NCI-H2029 (cell line): ENCODE measurements around the gene DDX17.
"Not testable (repeated sequence)": the region's sequence is repeated elsewhere in the genome, so short reads cannot be mapped to it uniquely, and the experiment has no call there.

Source experiments
- DNase-seq: peaks from one replicate; lab custom pipeline; 2025; lab: John Stamatoyannopoulos, UW

DDX17 gene

DNA sequence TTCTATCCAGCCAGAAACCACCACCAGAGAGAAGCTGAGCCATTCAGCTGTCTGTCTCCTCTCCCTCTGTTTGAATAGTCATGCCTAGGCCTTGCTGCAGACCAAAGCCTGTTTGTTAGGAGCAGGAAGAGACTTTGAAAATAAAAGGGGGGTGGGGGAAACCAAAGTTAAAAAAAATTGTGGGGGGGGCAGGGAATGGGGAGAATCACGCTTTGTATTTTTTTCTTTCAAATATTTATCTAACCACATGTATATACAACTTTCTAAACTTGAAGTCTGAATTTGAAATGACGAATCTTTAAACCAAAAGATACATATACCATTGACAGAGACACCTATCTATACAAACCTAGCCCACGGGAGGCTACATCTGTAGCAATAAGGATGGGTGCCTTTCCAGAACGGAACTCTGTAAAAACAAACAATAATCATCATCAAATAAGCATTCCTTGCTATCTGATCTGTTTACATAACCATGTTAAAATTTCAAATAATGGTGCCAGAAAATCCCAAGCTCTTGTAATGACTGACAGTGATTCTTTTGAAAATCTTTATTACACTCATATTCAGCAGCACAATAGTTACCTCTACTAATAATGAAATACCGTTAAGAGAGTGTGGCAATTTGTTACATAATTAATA, 14.3 kb downstream of the DDX17 start:
- DNase-seq = no peak

- no peak for DNase-seq
Measured at GRCh38 chr22:38490915-38491314, 15.2 kb downstream of the DDX17 start.

DNA sequence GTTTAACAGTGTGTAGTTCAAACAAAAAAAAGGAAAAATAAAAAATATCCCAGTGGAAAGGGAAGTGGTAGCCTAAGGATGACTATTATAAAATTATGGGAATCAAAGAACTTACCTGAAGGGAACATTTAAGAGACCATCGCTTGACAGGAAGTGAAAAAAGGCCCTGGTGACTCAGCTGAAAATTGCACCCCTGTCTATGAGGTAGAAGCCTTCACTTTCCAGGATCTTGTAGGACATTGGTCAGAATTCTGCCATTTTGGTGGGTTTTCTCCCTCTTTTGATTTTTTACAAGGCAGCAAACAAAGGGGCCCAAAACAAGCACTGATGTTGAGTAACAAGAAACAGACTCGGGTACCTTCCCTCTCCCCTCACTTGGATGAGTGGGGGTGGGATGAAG, 15.6 kb downstream of the DDX17 start:
- DNase-seq = no peak

- DNase-seq = no peak
Measured at GRCh38 chr22:38489561-38490145, 16.5 kb downstream of the DDX17 start.

DNA sequence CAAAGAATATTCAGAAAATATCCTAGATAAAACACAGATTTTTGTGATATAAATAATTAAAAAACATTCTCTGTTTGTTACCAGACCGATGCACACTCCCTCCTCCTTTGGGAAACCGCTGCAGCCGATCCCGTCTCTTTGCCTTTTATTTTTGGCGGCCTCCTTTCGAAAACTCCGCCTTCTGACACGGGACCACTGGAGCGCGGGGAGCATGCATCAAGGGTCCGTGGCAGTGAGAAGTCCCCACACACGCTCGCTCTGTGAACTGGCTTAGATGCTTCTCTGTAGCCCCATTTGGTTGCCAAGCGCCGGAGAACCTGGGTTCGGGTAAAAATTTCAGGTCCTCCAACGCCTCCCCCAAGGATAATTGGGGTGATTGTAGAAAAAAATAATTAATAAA, 17.0 kb downstream of the DDX17 start:
- DNase-seq = no peak

DNA sequence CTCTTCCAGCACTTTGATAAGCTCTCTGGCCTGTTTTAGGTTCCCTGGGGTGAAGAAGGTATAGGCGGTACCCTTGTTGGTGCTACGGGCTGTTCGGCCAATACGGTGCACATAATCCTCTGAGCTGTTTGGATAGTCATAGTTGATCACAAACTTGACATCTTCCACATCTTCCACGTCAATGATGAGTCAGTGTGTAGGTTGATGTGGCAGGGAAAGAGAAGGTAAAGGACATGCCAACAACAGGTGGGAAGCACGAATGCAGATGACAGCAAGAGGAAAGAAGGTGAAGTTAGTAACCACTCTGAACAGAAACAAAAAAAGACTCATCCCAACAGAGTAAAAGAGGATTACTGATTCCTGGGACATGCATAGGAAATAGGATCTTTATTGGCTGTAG, 18.2 kb downstream of the DDX17 start:
- DNase-seq = no peak

DNA sequence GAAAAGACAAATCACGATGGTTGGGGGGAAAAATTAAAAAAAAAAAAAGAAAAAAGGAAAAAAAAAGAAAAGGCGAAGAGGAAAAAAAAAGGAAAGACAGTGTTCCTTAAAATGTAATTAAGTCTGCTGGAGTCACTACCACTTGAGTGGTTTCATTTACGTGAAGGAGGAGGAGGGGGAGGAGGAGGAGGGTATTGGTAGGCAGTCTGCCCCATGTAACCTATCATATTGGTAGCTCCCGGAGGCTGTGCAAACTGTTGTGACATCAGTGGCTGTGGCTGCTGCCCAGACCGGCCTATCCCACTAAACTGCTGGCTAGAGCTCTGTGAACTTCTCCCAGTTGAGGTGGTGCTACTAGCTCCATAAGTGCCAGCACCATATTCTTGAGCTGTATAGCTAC, 20.3 kb downstream of the DDX17 start:
- no peak for DNase-seq

DNA sequence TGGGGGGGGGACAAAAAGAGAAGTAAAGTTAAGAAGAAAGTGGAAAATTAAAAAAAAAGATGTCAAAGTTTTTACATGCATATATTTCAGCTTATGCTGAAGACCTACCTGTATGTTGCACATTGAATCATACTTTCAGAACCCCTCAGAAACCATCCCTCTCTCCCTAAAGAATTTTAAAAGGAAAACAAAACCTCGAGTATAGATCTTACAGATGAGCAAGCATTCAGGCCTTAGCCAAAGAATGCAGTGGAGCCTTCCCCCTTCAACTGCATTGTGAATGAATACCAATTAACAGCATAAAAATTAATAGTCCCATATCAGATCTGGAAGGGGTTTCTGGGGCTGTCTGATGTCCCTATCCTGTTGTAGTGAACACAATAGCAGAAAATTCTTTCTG, 21.9 kb downstream of the DDX17 start:
- DNase-seq = no peak

- DNase-seq = no peak
Measured at GRCh38 chr22:38482662-38483308, 23.3 kb downstream of the DDX17 start.

- DNase-seq = no peak
Measured at GRCh38 chr22:38481871-38482332, 24.2 kb downstream of the DDX17 start.

DNA sequence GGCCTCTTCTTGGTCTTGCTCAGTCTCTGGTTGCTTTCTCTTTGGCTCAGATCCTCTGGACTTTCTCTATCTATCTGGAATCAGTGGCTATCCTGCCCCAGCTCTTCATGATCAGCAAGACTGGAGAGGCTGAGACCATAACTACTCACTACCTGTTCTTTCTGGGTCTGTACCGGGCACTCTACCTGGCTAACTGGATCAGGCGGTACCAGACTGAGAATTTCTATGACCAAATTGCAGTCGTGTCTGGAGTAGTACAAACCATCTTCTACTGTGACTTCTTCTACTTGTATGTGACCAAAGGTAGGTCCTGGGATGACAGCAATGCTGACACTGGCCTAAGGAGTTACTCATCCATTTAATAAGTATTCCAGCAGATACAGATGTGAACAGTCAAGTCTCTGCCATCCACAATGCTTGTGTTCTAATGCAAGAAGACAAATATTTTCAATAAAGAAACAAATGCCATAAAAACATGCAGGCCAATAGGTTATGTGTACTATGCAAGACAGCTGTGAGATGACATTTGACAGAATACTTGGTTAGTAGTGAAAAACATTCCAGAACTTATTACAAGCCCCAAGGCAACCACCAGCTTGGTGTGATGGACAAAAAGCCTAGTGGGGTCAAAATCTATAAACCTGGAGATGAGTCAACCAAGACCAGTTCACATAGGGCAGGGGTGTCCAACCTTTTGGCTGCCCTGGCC, 24.8 kb downstream of the DDX17 start:
- DNase-seq = no peak

DNA sequence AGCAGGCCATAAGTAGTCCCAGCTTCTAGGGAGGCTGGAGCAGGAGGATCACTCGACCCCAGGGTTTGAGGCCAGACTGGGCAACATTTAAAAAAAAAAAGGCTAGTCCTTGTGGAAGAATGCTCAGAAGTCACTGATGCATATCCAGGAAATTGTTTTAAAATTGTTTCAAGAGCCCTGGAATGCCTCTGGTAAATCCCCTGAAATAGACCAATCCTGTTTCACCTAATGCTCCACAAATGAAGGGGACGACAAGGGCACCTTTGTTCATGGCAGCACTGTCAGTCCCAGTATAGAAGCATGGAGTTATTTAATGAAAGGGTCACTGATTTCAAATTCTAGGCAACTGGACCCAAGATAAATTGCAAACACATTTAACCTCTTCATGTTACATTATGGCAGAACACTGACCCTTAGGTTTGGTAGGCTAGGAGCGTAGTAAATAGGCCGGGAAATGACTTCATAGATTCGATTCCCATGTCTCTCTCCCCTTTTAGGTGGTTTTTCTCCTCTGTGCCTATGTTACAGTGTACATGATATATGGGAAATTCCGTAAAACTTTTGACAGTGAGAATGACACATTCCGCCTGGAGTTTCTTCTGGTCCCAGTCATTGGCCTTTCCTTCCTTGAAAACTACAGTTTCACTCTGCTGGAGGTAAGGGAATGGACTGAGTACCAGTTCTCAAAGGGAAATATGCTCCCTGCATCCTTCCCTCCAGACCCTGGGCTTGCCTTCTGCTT, 26.8 kb downstream of the DDX17 start:
- DNase-seq = no peak

- DNase-seq = no peak
Measured at GRCh38 chr22:38477585-38477984, 28.5 kb downstream of the DDX17 start.

DNA sequence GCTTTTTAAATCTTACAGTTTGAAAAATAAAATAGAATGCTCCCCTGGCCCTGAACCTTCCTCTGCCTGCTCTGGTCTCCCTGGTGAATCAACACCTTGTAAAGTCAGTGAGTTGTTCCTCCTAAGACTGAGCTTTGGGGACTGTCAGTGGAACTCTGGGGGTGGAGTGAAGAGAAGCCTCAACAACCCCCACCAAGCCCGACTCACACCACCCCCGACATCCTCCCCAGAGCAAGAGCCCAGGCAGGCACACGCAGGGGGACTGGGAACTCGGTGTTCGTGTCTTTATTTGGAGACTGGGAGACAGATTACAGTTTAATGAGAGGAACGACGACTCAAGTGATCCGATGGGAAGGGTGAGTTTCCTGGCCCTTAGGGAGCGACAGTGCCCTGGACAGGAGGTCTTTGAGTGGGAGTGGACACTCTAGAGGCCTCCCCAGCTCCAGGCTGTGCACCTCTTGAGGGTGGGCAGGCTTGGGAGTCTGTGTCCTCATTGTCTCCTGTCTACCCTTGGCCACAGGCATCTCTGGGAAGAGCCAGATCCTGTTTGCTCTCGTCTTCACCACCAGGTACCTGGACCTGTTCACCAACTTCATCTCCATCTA, 32.0 kb downstream of the DDX17 start:
- no peak for DNase-seq

- DNase-seq = no peak
Measured at GRCh38 chr22:38471237-38471636, 34.9 kb downstream of the DDX17 start.

DNA sequence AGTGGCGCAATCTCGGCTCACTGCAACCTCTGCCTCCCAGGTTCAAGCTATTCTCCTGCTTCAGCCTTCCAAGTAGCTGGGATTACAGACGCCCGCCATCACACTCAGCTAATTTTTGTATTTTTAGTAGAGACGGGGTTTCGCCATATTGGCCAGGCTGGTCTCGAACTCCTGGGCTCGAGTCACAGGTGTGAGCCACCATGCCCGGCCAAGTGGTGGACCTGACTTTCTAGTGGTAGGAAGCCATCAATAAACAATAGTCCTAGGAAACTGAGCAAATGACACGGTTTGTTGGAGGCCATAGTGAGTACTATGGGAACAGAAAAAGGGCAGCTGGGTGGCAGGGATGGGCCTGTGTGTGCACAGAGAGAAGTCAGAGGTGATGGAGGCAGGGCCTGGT, 35.9 kb downstream of the DDX17 start:
- not testable (repeated sequence) for DNase-seq

- DNase-seq = no peak
Measured at GRCh38 chr22:38469306-38469781, 36.8 kb downstream of the DDX17 start.

GRCh38 chr22:38468443-38469305, 37.4 kb downstream of the DDX17 start:
- DNase-seq = no peak

DNA sequence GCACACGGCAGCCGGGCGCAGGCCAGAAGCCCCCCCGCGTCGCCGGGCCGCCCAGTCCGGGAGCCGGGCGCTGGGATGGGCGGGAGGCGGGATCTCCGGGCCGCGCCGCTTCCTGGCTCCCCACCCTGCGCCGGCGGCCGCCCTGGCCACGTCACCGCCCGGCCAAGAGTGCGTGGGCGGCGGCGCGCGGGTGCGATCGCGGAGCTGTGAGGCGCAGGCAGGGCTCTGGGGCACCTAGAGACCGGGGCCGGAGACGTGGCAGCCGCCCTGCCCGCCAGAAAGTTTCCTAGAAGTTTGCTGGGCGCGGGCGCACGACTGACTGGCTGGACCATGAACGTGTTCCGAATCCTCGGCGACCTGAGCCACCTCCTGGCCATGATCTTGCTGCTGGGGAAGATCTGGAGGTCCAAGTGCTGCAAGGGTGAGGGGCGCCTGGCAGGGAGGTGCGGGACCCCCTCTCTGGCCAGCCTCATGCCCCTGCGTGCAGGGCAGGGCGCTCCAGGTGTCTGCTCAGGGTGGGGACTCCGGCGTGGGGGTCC, 38.1 kb downstream of the DDX17 start, which contains the start of gene KDELR3:
TSS of gene KDELR3 (plus strand) at position 193 of the 539 bp plus-strand sequence. CDS start at position 331, 138 bp downstream.
- DNase-seq = no peak

DNA sequence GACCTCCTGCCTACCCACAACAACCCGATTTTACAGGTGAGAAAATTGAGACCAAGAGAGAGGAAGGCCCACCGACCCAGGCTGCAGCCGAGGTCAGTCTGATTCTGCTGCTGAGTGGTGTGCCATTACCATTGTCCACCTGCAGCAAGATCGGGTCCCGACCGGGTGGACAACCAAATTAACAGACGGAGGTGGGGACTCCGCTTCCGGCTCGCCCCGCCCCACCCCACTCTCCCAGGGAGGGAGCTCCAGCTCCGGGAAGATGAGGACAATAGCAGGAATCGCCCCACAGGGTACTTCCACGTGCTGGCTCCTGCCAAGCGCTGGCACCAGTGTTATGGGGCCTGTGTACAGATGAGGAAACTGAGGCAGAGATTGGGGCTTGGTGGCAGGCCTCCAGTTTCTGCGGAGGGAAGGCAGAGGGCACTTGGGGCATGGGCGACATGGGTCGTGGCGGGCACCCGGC, 38.6 kb downstream of the DDX17 start:
- no peak for DNase-seq
